ENCODE data around the gene SERPINA4.
"Not testable (repeated sequence)": the region's sequence is repeated elsewhere in the genome, so short reads cannot be mapped to it uniquely, and the experiment has no call there.

Gene SERPINA4

GRCh38 chr14:94569381-94570001 lies 8.2 kb downstream of the SERPINA4 start:
- no peak for DNase-seq (ENCODE audit: low spot score)

GRCh38 chr14:94570002-94570400 lies 8.8 kb downstream of the SERPINA4 start:
- no peak for DNase-seq (ENCODE audit: low spot score)

- no peak for DNase-seq (ENCODE audit: low spot score)
Measured at GRCh38 chr14:94570440-94570839, 9.2 kb downstream of the SERPINA4 start.

GRCh38 chr14:94571395-94571794 lies 10.2 kb downstream of the SERPINA4 start:
- no peak for DNase-seq (ENCODE audit: low spot score)

- no peak for DNase-seq (ENCODE audit: low spot score)
Measured at GRCh38 chr14:94571950-94572349, 10.7 kb downstream of the SERPINA4 start.

GRCh38 chr14:94572637-94573303 lies 11.5 kb downstream of the SERPINA4 start:
- DNase-seq (ENCODE audit: low spot score), result no peak

- DNase-seq (ENCODE audit: low spot score), result no peak
Measured at GRCh38 chr14:94573475-94574277, 12.4 kb downstream of the SERPINA4 start.

GRCh38 chr14:94574336-94574735 lies 13.1 kb downstream of the SERPINA4 start:
- no peak for DNase-seq (ENCODE audit: low spot score)

- DNase-seq (ENCODE audit: low spot score), result no peak
Measured at GRCh38 chr14:94575730-94576585, 14.7 kb downstream of the SERPINA4 start.

- not testable (repeated sequence) for DNase-seq (ENCODE audit: low spot score)
Measured at GRCh38 chr14:94577472-94577871, 16.2 kb downstream of the SERPINA4 start.

GRCh38 chr14:94578712-94579111 lies 17.5 kb downstream of the SERPINA4 start:
- no peak for DNase-seq (ENCODE audit: low spot score)

- DNase-seq (ENCODE audit: low spot score), result no peak
Measured at GRCh38 chr14:94581127-94581999, 20.1 kb downstream of the SERPINA4 start, which contains the start of gene SERPINA5. Gene SERPINA5, plus strand, starts transcription at chr14:94581426. Its CDS starts 5,937 bp downstream, at chr14:94587363.

GRCh38 chr14:94582199-94582750 lies 21.0 kb downstream of the SERPINA4 start:
- no peak for DNase-seq (ENCODE audit: low spot score)

- no peak for DNase-seq (ENCODE audit: low spot score)
Measured at GRCh38 chr14:94582851-94583250, 21.6 kb downstream of the SERPINA4 start.

- DNase-seq (ENCODE audit: low spot score), result no peak
Measured at GRCh38 chr14:94583557-94583956, 22.3 kb downstream of the SERPINA4 start.

- no peak for DNase-seq (ENCODE audit: low spot score)
Measured at GRCh38 chr14:94584591-94585280, 23.5 kb downstream of the SERPINA4 start.

- DNase-seq (ENCODE audit: low spot score), result no peak
Measured at GRCh38 chr14:94586635-94587034, 25.4 kb downstream of the SERPINA4 start.

GRCh38 chr14:94588311-94588710 lies 27.1 kb downstream of the SERPINA4 start:
- DNase-seq (ENCODE audit: low spot score), result no peak

GRCh38 chr14:94591073-94591472 lies 29.8 kb downstream of the SERPINA4 start:
- no peak for DNase-seq (ENCODE audit: low spot score)

GRCh38 chr14:94591871-94592270 lies 30.6 kb downstream of the SERPINA4 start:
- DNase-seq (ENCODE audit: low spot score), result no peak

All from RKO (cell line).